A673 (cell line): ENCODE measurements around the gene POLA1. TPM values are rescaled to one million over a fixed set of nuclear protein-coding genes. Genes with fewer than 3 reads are reported as not detected.
"Not testable (repeated sequence)": the region's sequence is repeated elsewhere in the genome, so short reads cannot be mapped to it uniquely, and the experiment has no call there.

ENCODE experiments used
- BruUV-seq: library from RNA; stranded (reverse); fragments of 400-500 nt; replicated peaks from 2 replicates; lab custom pipeline; 2021; lab: Mats Ljungman, UMichigan
- CTCF ChIA-PET: fragments of 300-600 bp; sonication (Branson Sonifier 250); formaldehyde crosslinking; loops from one replicate; lab custom pipeline; 2022; ENCODE audit warnings: antibody characterized with exemption; lab: Charles Lee
- POLR2A ChIA-PET: fragments of 300-600 bp; sonication (Branson Sonifier 250); formaldehyde crosslinking; loops from one replicate; lab custom pipeline; 2022; ENCODE audit warnings: antibody characterized with exemption; ENCODE audit not compliant: low non-redundant PET; lab: Charles Lee
- DNase-seq: peaks from one replicate; pipeline ENCODE4 v3.0.0-alpha.2; 2015; ENCODE audit warnings: low spot score
- H3K27ac ChIP-seq: fragments of 200-600 bp; sonication (generic); 2 replicates; pipeline ENCODE4 v1.5.1; 2016; ENCODE audit warnings: mixed run types, low read depth, mild to moderate bottlenecking, mixed read lengths, antibody characterized with exemption, low read length; ENCODE audit not compliant: poor library complexity, severe bottlenecking
- H3K27me3 ChIP-seq: fragments of 200-600 bp; sonication (generic); replicated peaks from 2 replicates; pipeline ENCODE4 v1.6.1; 2017; ENCODE audit warnings: mixed run types, low read depth, mild to moderate bottlenecking, mixed read lengths, antibody characterized with exemption, low read length; ENCODE audit not compliant: insufficient read depth, poor library complexity
- H3K36me3 ChIP-seq: fragments of 200-600 bp; sonication (generic); 2 replicates; pipeline ENCODE4 v1.6.1; 2016; ENCODE audit warnings: mixed run types, mild to moderate bottlenecking, mixed read lengths, antibody characterized with exemption, low read length; ENCODE audit not compliant: insufficient read depth, poor library complexity, severe bottlenecking
- H3K4me1 ChIP-seq: fragments of 200-600 bp; sonication (generic); 2 replicates; pipeline ENCODE4 v1.6.1; 2017; ENCODE audit warnings: mixed run types, mild to moderate bottlenecking, mixed read lengths, antibody characterized with exemption, low read length; ENCODE audit not compliant: insufficient read depth, poor library complexity, severe bottlenecking
- H3K4me3 ChIP-seq: fragments of 200-600 bp; sonication (generic); 2 replicates; pipeline ENCODE4 v1.5.1; 2016; ENCODE audit warnings: low read depth, mixed run types, mild to moderate bottlenecking, mixed read lengths, low read length; ENCODE audit not compliant: poor library complexity, severe bottlenecking
- H3K9me3 ChIP-seq: fragments of 200-600 bp; sonication (generic); 2 replicates; pipeline ENCODE4 v1.6.1; 2016; ENCODE audit warnings: mixed run types, low read depth, mild to moderate bottlenecking, mixed read lengths, antibody characterized with exemption, low read length; ENCODE audit not compliant: poor library complexity, severe bottlenecking
- CTCF ChIP-seq: fragments of 300-800, 200-600 bp; sonication (generic); conservative IDR thresholded peaks from 2 replicates; pipeline ENCODE4 v1.5.1; 2017; ENCODE audit warnings: low read depth, mild to moderate bottlenecking, antibody characterized with exemption, low read length, moderate library complexity, mixed read lengths
- EZH2 ChIP-seq: fragments of 200-600 bp; sonication (generic); IDR thresholded peaks from 2 replicates; pipeline ENCODE4 v1.6.1; 2017; ENCODE audit warnings: borderline replicate concordance, low read depth, mild to moderate bottlenecking, mixed read lengths, antibody characterized with exemption, low read length; ENCODE audit not compliant: poor library complexity, severe bottlenecking
- intact Hi-C: fragments of 100-400 bp; cut with micrococcal nuclease; formaldehyde crosslinking; loops from one replicate; pipeline ENCODE4 v1.10.0; 2022; ENCODE audit not compliant: unreplicated experiment
- total RNA-seq: library from RNA; stranded (reverse); gene quantifications from 2 replicates; pipeline ENCODE4 v1.2.3, GENCODE V29; 2021

The POLA1 gene
- total RNA-seq, 1 experiment from 2014 or later = 44.9 TPM

- ChIA-PET CTCF (no interaction called here), POLR2A (no interaction called here)
- H3K27me3 ChIP-seq = no peaks in the 10 kb centered on the region
- TF ChIP-seq CTCF (no peak), EZH2 (no peak)
- no peaks in the 10 kb centered on the region for H3K36me3 ChIP-seq
- peak within 1 kb of the TSS; percentile 26 for H3K4me3 ChIP-seq
- intact Hi-C loops = no loop called here
- H3K4me1 ChIP-seq = no peaks in the 10 kb centered on the region
- DNase-seq = peak; percentile 81
- H3K9me3 ChIP-seq = no peaks in the 10 kb centered on the region
- BruUV-seq = no TSS peak
- H3K27ac ChIP-seq = peak within 1 kb of the TSS; percentile 35
Measured at GRCh38 chrX:24647257-24648058, 46.3 kb upstream of the POLA1 start, which contains the start of gene PCYT1B. Gene PCYT1B, minus strand, starts transcription at chrX:24647347. Its CDS starts 242 bp downstream, at chrX:24647105.

GRCh38 chrX:24648495-24648894 is 45.2 kb upstream of the POLA1 start:
- Histone ChIP-seq H3K4me3 (no peak overlapping the region), H3K36me3 (no peaks in the 10 kb centered on the region), H3K4me1 (no peaks in the 10 kb centered on the region), H3K27ac (no peak overlapping the region), H3K9me3 (no peaks in the 10 kb centered on the region), H3K27me3 (no peaks in the 10 kb centered on the region)
- DNase-seq = no peak
- intact Hi-C loops = no loop called here
- CTCF ChIA-PET = no interaction called here
- BruUV-seq = no TSS peak
- POLR2A ChIA-PET = no interaction called here
- TF ChIP-seq EZH2 (no peak), CTCF (no peak)

- no peak for TF ChIP-seq EZH2
- no peak for TF ChIP-seq CTCF
Measured at GRCh38 chrX:24651783-24652182, 41.9 kb upstream of the POLA1 start.

GRCh38 chrX:24655679-24656078 is 38.0 kb upstream of the POLA1 start:
- POLR2A ChIA-PET, H3K4me1 ChIP-seq, H3K27ac ChIP-seq, H3K9me3 ChIP-seq, DNase-seq, H3K4me3 ChIP-seq, H3K27me3 ChIP-seq, intact Hi-C loops, BruUV-seq, H3K36me3 ChIP-seq, CTCF ChIA-PET: not testable (repeated sequence)

More at GRCh38 chrX:24651783-24652182, 41.9 kb upstream of the POLA1 start:
- H3K27ac ChIP-seq = no peak overlapping the region
- no peaks in the 10 kb centered on the region for H3K36me3 ChIP-seq
- ChIA-PET POLR2A (no interaction called here), CTCF (no interaction called here)
- intact Hi-C loops = no loop called here
- H3K4me3 ChIP-seq = no peak overlapping the region
- no peaks in the 10 kb centered on the region for H3K27me3 ChIP-seq
- no peaks in the 10 kb centered on the region for H3K9me3 ChIP-seq
- no peaks in the 10 kb centered on the region for H3K4me1 ChIP-seq
- no peak for DNase-seq
- no TSS peak for BruUV-seq
